H1 (cell line): ENCODE data around the gene TFPT. TPM values are rescaled to one million over a fixed set of nuclear protein-coding genes. Genes with fewer than 3 reads are reported as not detected.

Source experiments
- CTCF ChIA-PET: fragments of 300-600 bp; sonication (Branson Sonifier 250); formaldehyde crosslinking; loops from one replicate; lab custom pipeline; 2021; ENCODE audit not compliant: partially characterized antibody; lab: Charles Lee
- POLR2A ChIA-PET: fragments of 300-600 bp; sonication (Branson Sonifier 250); formaldehyde crosslinking; loops from one replicate; lab custom pipeline; 2021; ENCODE audit warnings: inconsistent platforms; ENCODE audit not compliant: partially characterized antibody; lab: Charles Lee
- DNase-seq, 2 experiments: peaks; one replicate each; pipeline versions ENCODE4 v3.0.0 to v3.0.0-alpha.2; 2010 to 2022; ENCODE audit warnings: low spot score in 2 of 2, low read depth in 1 of 2, mixed read lengths in 1 of 2
- FAIRE-seq: peaks from 2 replicates; lab custom pipeline; 2011; peaks lifted over from hg19 to GRCh38; lab: Jason Lieb, UNC
- H2AFZ ChIP-seq: 2 replicates; pipeline ENCODE4 v1.8.1; 2012; ENCODE audit warnings: low read length, inconsistent platforms
- H2AK5ac ChIP-seq: 2 replicates; pipeline ENCODE4 v1.6.1; 2013; ENCODE audit warnings: low read depth, low read length
- H2BK120ac ChIP-seq: replicated peaks from 2 replicates; pipeline ENCODE3; 2013; ENCODE audit warnings: low read depth, low read length, inconsistent platforms
- H2BK12ac ChIP-seq: 2 replicates; pipeline ENCODE4 v1.6.1; 2013; ENCODE audit warnings: low read depth, low read length
- H2BK15ac ChIP-seq: 2 replicates; pipeline ENCODE4 v1.6.1; 2013; ENCODE audit warnings: low read length
- H2BK20ac ChIP-seq: 2 replicates; pipeline ENCODE4 v1.6.1; 2013; ENCODE audit warnings: low read length
- H2BK5ac ChIP-seq: 2 replicates; pipeline ENCODE4 v1.6.1; 2013; ENCODE audit warnings: low read depth, low read length
- H3K14ac ChIP-seq: 2 replicates; pipeline ENCODE4 v1.6.1; 2013; ENCODE audit warnings: inconsistent platforms; ENCODE audit not compliant: insufficient read length
- H3K18ac ChIP-seq: 2 replicates; pipeline ENCODE4 v1.6.1; 2013; ENCODE audit warnings: low read length; ENCODE audit errors: extremely low read depth
- H3K23ac ChIP-seq: 2 replicates; pipeline ENCODE4 v1.6.1; 2013; ENCODE audit warnings: inconsistent platforms; ENCODE audit not compliant: insufficient read length
- H3K23me2 ChIP-seq: 2 replicates; pipeline ENCODE4 v1.6.1; 2013; ENCODE audit warnings: low read depth, low read length
- H3K27ac ChIP-seq: 2 replicates; pipeline ENCODE4 v1.6.1; 2011; ENCODE audit warnings: low read depth, low read length, inconsistent platforms
- H3K27me3 ChIP-seq, 4 experiments: replicated peaks in 1 of 4; 1 replicate in 1 of 4; 2 replicates in 3 of 4; pipeline versions ENCODE4 v1.6.1 to v1.8.1; 2011 to 2013; ENCODE audit warnings: low read length in 3 of 4, mild to moderate bottlenecking in 3 of 4, inconsistent platforms in 2 of 4, mixed read lengths in 2 of 4, moderate library complexity in 1 of 4; ENCODE audit not compliant: control insufficient read depth in 3 of 4, insufficient read depth in 3 of 4; ENCODE audit errors: extremely low read depth in 1 of 4
- H3K36me3 ChIP-seq, 4 experiments: 2 replicates each; pipeline versions ENCODE4 v1.6.1 to v1.8.1; 2011 to 2013; ENCODE audit warnings: mild to moderate bottlenecking in 4 of 4, low read length in 3 of 4, moderate library complexity in 2 of 4, control low read depth in 1 of 4, inconsistent platforms in 1 of 4; ENCODE audit not compliant: insufficient read depth in 4 of 4, control insufficient read depth in 2 of 4
- H3K4ac ChIP-seq: replicated peaks from 2 replicates; pipeline ENCODE3; 2013; ENCODE audit warnings: low read length, low read depth, mixed read lengths, inconsistent platforms; ENCODE audit not compliant: insufficient read length
- H3K4me1 ChIP-seq, 4 experiments: replicated peaks in 1 of 4; 1 replicate in 1 of 4; 2 replicates in 3 of 4; pipeline versions ENCODE4 v1.6.1 to v1.8.1; 2011 to 2013; ENCODE audit warnings: low read length in 3 of 4, inconsistent platforms in 2 of 4, mixed read lengths in 1 of 4; ENCODE audit not compliant: insufficient read depth in 4 of 4, control insufficient read depth in 3 of 4
- H3K4me2 ChIP-seq, 2 experiments: 2 replicates each; pipeline versions ENCODE4 v1.6.1 to v1.8.1; 2011 to 2013; ENCODE audit warnings: low read depth in 2 of 2, low read length in 2 of 2, control low read depth in 1 of 2, inconsistent platforms in 1 of 2, mild to moderate bottlenecking in 1 of 2; ENCODE audit not compliant: insufficient read depth in 1 of 2
- H3K4me3 ChIP-seq, 4 experiments: fragments of 200-600, 300-600 bp in 1 of 4; sonication (generic), shearing (Covaris generic), sonication (Bioruptor Twin) in 1 of 4; 2 replicates each; pipeline versions ENCODE4 v1.5.1 to v1.8.1; 2011 to 2016; ENCODE audit warnings: low read length in 4 of 4, low read depth in 3 of 4, control low read depth in 2 of 4, inconsistent platforms in 2 of 4, mild to moderate bottlenecking in 2 of 4, mixed read lengths in 1 of 4, moderate library complexity in 1 of 4; ENCODE audit not compliant: insufficient read depth in 2 of 4; ENCODE audit errors: extremely low read depth in 1 of 4
- H3K56ac ChIP-seq: replicated peaks from 2 replicates; pipeline ENCODE3; 2013; ENCODE audit warnings: low read depth, mild to moderate bottlenecking, mixed read lengths, low read length, inconsistent platforms; ENCODE audit not compliant: insufficient read length
- H3K79me1 ChIP-seq: 2 replicates; pipeline ENCODE4 v1.6.1; 2013; ENCODE audit warnings: low read depth, low read length, control low read depth
- H3K79me2 ChIP-seq, 2 experiments: 2 replicates each; pipeline versions ENCODE4 v1.6.1 to v1.8.1; 2012 to 2013; ENCODE audit warnings: low read length in 2 of 2, mild to moderate bottlenecking in 2 of 2, inconsistent platforms in 1 of 2; ENCODE audit not compliant: insufficient read depth in 2 of 2, control insufficient read depth in 1 of 2
- H3K9ac ChIP-seq, 4 experiments: replicated peaks in 1 of 4; 1 replicate in 1 of 4; 2 replicates in 3 of 4; pipeline versions ENCODE4 v1.6.1 to v1.8.1; 2011 to 2013; ENCODE audit warnings: low read depth in 3 of 4, low read length in 3 of 4, control low read depth in 2 of 4, mild to moderate bottlenecking in 2 of 4, moderate library complexity in 2 of 4, inconsistent platforms in 1 of 4; ENCODE audit errors: extremely low read depth in 1 of 4
- H3K9me3 ChIP-seq, 2 experiments: 2 replicates each; pipeline versions ENCODE4 v1.6.1 to v1.8.1; 2012 to 2013; ENCODE audit warnings: mild to moderate bottlenecking in 2 of 2, moderate library complexity in 2 of 2, control low read depth in 1 of 2, inconsistent platforms in 1 of 2, low read depth in 1 of 2, low read length in 1 of 2, mixed read lengths in 1 of 2; ENCODE audit not compliant: insufficient read depth in 2 of 2
- H4K20me1 ChIP-seq, 2 experiments: replicated peaks in 1 of 2; 2 replicates each; pipeline versions ENCODE3 to v1.8.1; 2011 to 2013; ENCODE audit warnings: inconsistent platforms in 2 of 2, low read length in 2 of 2, mild to moderate bottlenecking in 1 of 2; ENCODE audit not compliant: insufficient read depth in 2 of 2, control insufficient read depth in 1 of 2
- H4K5ac ChIP-seq: 2 replicates; pipeline ENCODE4 v1.6.1; 2013; ENCODE audit warnings: low read length, low read depth, mixed read lengths, inconsistent platforms; ENCODE audit not compliant: insufficient read length
- H4K8ac ChIP-seq: 2 replicates; pipeline ENCODE4 v1.8.0; 2013; ENCODE audit warnings: mild to moderate bottlenecking, moderate library complexity, low read length, inconsistent platforms; ENCODE audit not compliant: insufficient read depth; ENCODE audit errors: extremely low read depth
- H4K91ac ChIP-seq: replicated peaks from 2 replicates; pipeline ENCODE3; 2013; ENCODE audit warnings: low read length, mixed read lengths, inconsistent platforms; ENCODE audit not compliant: insufficient read length
- BCL11A ChIP-seq, 2 experiments: IDR thresholded peaks; one replicate each; pipeline ENCODE4 v1.6.1; 2011; ENCODE audit warnings: low read depth in 2 of 2, low read length in 2 of 2, mild to moderate bottlenecking in 2 of 2
- BRCA1 ChIP-seq: IDR thresholded peaks from 2 replicates; pipeline ENCODE4 v1.6.1; 2012; ENCODE audit warnings: low read depth, low read length, improper control_type of control experiment
- CTCF ChIP-seq, 3 experiments: IDR thresholded peaks; 1 replicate in 2 of 3; 2 replicates in 1 of 3; pipeline versions ENCODE4 v1.5.1 to v1.6.1; 2011; ENCODE audit warnings: low read length in 3 of 3, mild to moderate bottlenecking in 3 of 3, inconsistent platforms in 2 of 3, low read depth in 1 of 3, moderate library complexity in 1 of 3; ENCODE audit not compliant: insufficient read depth in 1 of 3; ENCODE audit errors: control extremely low read depth in 1 of 3
- EGR1 ChIP-seq: IDR thresholded peaks from 2 replicates; pipeline ENCODE4 v1.6.1; 2011; ENCODE audit warnings: low read depth, low read length, borderline replicate concordance
- RBBP5 ChIP-seq: IDR thresholded peaks from 2 replicates; pipeline ENCODE4 v1.7.1; 2012; ENCODE audit warnings: low read depth, mild to moderate bottlenecking, inconsistent platforms, low read length, moderate library complexity, borderline replicate concordance
- RNF2 ChIP-seq: fragments of 200-900, 300-1000 bp; sonication (generic); IDR thresholded peaks from 2 replicates; pipeline ENCODE4 v1.7.1; 2016; ENCODE audit warnings: borderline replicate concordance, low read depth, mild to moderate bottlenecking, antibody characterized with exemption, low read length; ENCODE audit not compliant: poor library complexity, severe bottlenecking; ENCODE audit errors: missing control alignments
- SIX5 ChIP-seq: IDR thresholded peaks from 2 replicates; pipeline ENCODE4 v1.6.1; 2011; ENCODE audit warnings: mild to moderate bottlenecking, low read depth, low read length
- SP4 ChIP-seq: IDR thresholded peaks from 2 replicates; pipeline ENCODE4 v1.6.1; 2012; ENCODE audit warnings: low read length, inconsistent platforms
- SRF ChIP-seq: IDR thresholded peaks from 2 replicates; pipeline ENCODE4 v1.6.1; 2011; ENCODE audit warnings: mild to moderate bottlenecking, low read depth, low read length, moderate library complexity
- TAF7 ChIP-seq: optimal IDR thresholded peaks from 2 replicates; pipeline ENCODE3; 2011; ENCODE audit warnings: low read depth, mild to moderate bottlenecking, inconsistent platforms, low read length, moderate library complexity, borderline replicate concordance
- WGBS, 2 experiments: shearing (Covaris generic) in 1 of 2; methylation state at CpG; one replicate each; pipeline versions ENCODE4 v1.1.6 to v1.1.7; 2013 to 2015; ENCODE audit warnings: low lambda C conversion rate in 2 of 2, mixed read lengths in 2 of 2, inconsistent platforms in 1 of 2, low coverage in 1 of 2, missing lambda C conversion rate in 1 of 2; ENCODE audit not compliant: insufficient replicate concordance in 2 of 2, insufficient coverage in 1 of 2, insufficient read length in 1 of 2; ENCODE audit errors: extremely low coverage in 1 of 2, missing lambda C conversion rate in 1 of 2; 5-methylcytosine and 5-hydroxymethylcytosine counted together
- polyA plus RNA-seq, 7 experiments: library from polyadenylated mRNA; depleted of rRNA in 3 of 7; stranded (reverse) in 5 of 7; unstranded in 2 of 7; fragments of >200 nt in 5 of 7; fragments of 200-250 nt in 2 of 7; gene quantifications; 1 replicate in 5 of 7; 2 replicates in 1 of 7; 4 replicates in 1 of 7; pipeline versions ENCODE4 v1.2.1 to v1.2.3, GENCODE V29; 2011 to 2013; ENCODE audit warnings: missing spikeins in 2 of 7, mixed read lengths in 2 of 7
- total RNA-seq: library from RNA; stranded (reverse); fragmentation: NEBNext Ultra II Directional; extraction: Animal tissue kit (Norgen Biotek cat#: 25700); gene quantifications from 2 replicates; pipeline ENCODE4 v1.2.1, GENCODE V29; 2021

Gene TFPT
- total and polyA plus RNA-seq, 2 of the 8 experiments (the other 6 are each of a cell fraction or from before 2014, with no cell fraction given): 10.4 to 17.7 TPM

GRCh38 chr19:54160854-54161253, 45.4 kb upstream of the TFPT start:
- H2BK120ac ChIP-seq: no peak overlapping the region
- POLR2A ChIA-PET: interaction anchor here (0.6 to 14.8 kb wide), 8 partner anchors 11 to 181 kb away, joined by 3 to 348 read pairs (median 8); partner anchors contain the start of genes CNOT3, MBOAT7, PRPF31 and RPS9
- no peak overlapping the region for H3K14ac ChIP-seq
- no peak overlapping the region for H3K18ac ChIP-seq
- H3K4me1 ChIP-seq: peaks cover 0 to 24% (median 11%) of the 10 kb centered on the region in 4 experiments; a peak in 6 of 7 replicates
- H3K23me2 ChIP-seq: peaks cover 20% of the 10 kb centered on the region
- H3K56ac ChIP-seq: no peak overlapping the region
- no peak overlapping the region for H4K91ac ChIP-seq
- H2BK15ac ChIP-seq: peak overlapping the region; percentile 97; the same call in 1 of the 2 replicates
- H3K27ac ChIP-seq: no peak overlapping the region
- DNase-seq: no peak
- no peak overlapping the region for H2AK5ac ChIP-seq
- peak overlapping the region; percentile 87 to 100 for H3K4me2 ChIP-seq
- peaks cover under 1 to 11% (median 7%) of the 10 kb centered on the region in 4 experiments; a peak in 6 of 8 replicates for H3K36me3 ChIP-seq
- no peak overlapping the region for H2BK12ac ChIP-seq
- peak overlapping the region in 1 of 4 experiments; percentile 78; a peak in 2 of 7 replicates for H3K9ac ChIP-seq
- no peak overlapping the region for H3K4ac ChIP-seq
- H3K79me1 ChIP-seq: peaks cover 10% of the 10 kb centered on the region
- H4K20me1 ChIP-seq: peaks cover 0 to 18% of the 10 kb centered on the region in 2 experiments
- H3K79me2 ChIP-seq: no peaks in the 10 kb centered on the region
- H3K27me3 ChIP-seq: peaks cover 0 to 10% (median 4%) of the 10 kb centered on the region in 4 experiments; a peak in 4 of 7 replicates
- 0 out of 2 replicates have a peak overlapping the region, but pooled peaks have one; percentile 21 for H2BK5ac ChIP-seq
- H3K9me3 ChIP-seq: no peaks in the 10 kb centered on the region
- no peak overlapping the region for H2AFZ ChIP-seq
- 75% methylated on average over 13 of the region's 13 CpGs; no CpG with 5 or more reads in 1 of the 2 experiments for WGBS, 2 experiments
- no peak overlapping the region for H3K23ac ChIP-seq
- no peak overlapping the region for H4K8ac ChIP-seq
- FAIRE-seq: no peak
- H2BK20ac ChIP-seq: no peak overlapping the region
- H4K5ac ChIP-seq: no peak overlapping the region
- H3K4me3 ChIP-seq: peak overlapping the region; percentile 56 to 90 (median 84); a peak in 6 of 8 replicates
- CTCF ChIA-PET: interaction anchor here (0.8 to 2.1 kb wide), 2 partner anchors 10 to 13 kb away, joined by 4 to 8 read pairs; partner anchors contain the start of gene TMC4
- TF ChIP-seq EGR1: no peak
- TF ChIP-seq BRCA1: no peak
- no peak for TF ChIP-seq RNF2
- no peak for TF ChIP-seq RBBP5
- TF ChIP-seq CTCF (IDR thresholded peaks at IDR 0.05; ENCODE audit: control extremely low read depth in 1 of 3, insufficient read depth in 1 of 3, low read depth in 1 of 3, low read length in 3 of 3): no peak
- TF ChIP-seq SP4: no peak
- TF ChIP-seq SIX5: no peak
- no peak for TF ChIP-seq TAF7
- TF ChIP-seq BCL11A (IDR thresholded peaks at IDR 0.05; ENCODE audit: low read depth in 2 of 2, low read length in 2 of 2): no peak
- no peak for TF ChIP-seq SRF
